HG03521 (cell line): ENCODE data around the gene KIAA0753.
"Not testable (repeated sequence)": the region's sequence is repeated elsewhere in the genome, so short reads cannot be mapped to it uniquely, and the experiment has no call there.

ENCODE experiments used
- ATAC-seq: cut with Tn5 transposase; IDR thresholded peaks from one replicate; pipeline ENCODE4 v1.9.1; 2021; ENCODE audit warnings: mild to moderate bottlenecking, moderate library complexity; ENCODE audit not compliant: unreplicated experiment

Gene KIAA0753

GRCh38 chr17:6573982-6574686, 66.4 kb downstream of the KIAA0753 start:
- ATAC-seq, result no peak

GRCh38 chr17:6573495-6573894, 67.0 kb downstream of the KIAA0753 start:
- ATAC-seq, result not testable (repeated sequence)

GRCh38 chr17:6572972-6573370, 67.5 kb downstream of the KIAA0753 start:
- no peak for ATAC-seq

- ATAC-seq, result no peak
Measured at GRCh38 chr17:6571452-6571781, 69.1 kb downstream of the KIAA0753 start.

GRCh38 chr17:6570731-6571451, 69.6 kb downstream of the KIAA0753 start:
- no peak for ATAC-seq

- no peak for ATAC-seq
Measured at GRCh38 chr17:6569370-6570285, 70.9 kb downstream of the KIAA0753 start.

- no peak for ATAC-seq
Measured at GRCh38 chr17:6568184-6568758, 72.2 kb downstream of the KIAA0753 start.

- ATAC-seq, result no peak
Measured at GRCh38 chr17:6567528-6568183, 72.9 kb downstream of the KIAA0753 start.

- ATAC-seq, result no peak
Measured at GRCh38 chr17:6561446-6561845, 79.1 kb downstream of the KIAA0753 start.

- no peak for ATAC-seq
Measured at GRCh38 chr17:6560496-6560895, 80.0 kb downstream of the KIAA0753 start.

- no peak for ATAC-seq
Measured at GRCh38 chr17:6559753-6560215, 80.7 kb downstream of the KIAA0753 start.

GRCh38 chr17:6558932-6559752, 81.4 kb downstream of the KIAA0753 start:
- ATAC-seq, result no peak

- ATAC-seq, result no peak
Measured at GRCh38 chr17:6558276-6558675, 82.2 kb downstream of the KIAA0753 start.

GRCh38 chr17:6557040-6557438, 83.5 kb downstream of the KIAA0753 start:
- no peak for ATAC-seq

GRCh38 chr17:6556121-6557039, 84.1 kb downstream of the KIAA0753 start, which contains the start of gene PITPNM3:
PITPNM3 (minus strand) TSS chr17:6556555; CDS start chr17:6556406, 149 bp downstream.
- ATAC-seq, result no peak

GRCh38 chr17:6555331-6556120, 85.0 kb downstream of the KIAA0753 start:
- ATAC-seq, result no peak

- no peak for ATAC-seq
Measured at GRCh38 chr17:6554871-6555330, 85.6 kb downstream of the KIAA0753 start.

GRCh38 chr17:6554342-6554741, 86.2 kb downstream of the KIAA0753 start:
- no peak for ATAC-seq
